GM12878 (cell line): ENCODE results near the gene PRMT5. TPM values are rescaled to one million over a fixed set of nuclear protein-coding genes. Genes with fewer than 3 reads are reported as not detected.

Source experiments
- ATAC-seq: fragments of 200-7000 bp; cut with Tn5 transposase; 3 replicates; pipeline ENCODE4 v1.9.1; 2020; ENCODE audit warnings: mild to moderate bottlenecking, moderate library complexity
- BruUV-seq: library from RNA; stranded (reverse); fragments of 400-500 nt; replicated peaks from 2 replicates; lab custom pipeline; 2021; lab: Mats Ljungman, UMichigan
- CTCF ChIA-PET: fragments of 300-600 bp; sonication (Branson Sonifier 250); formaldehyde crosslinking; extraction: SDS; loops from one replicate; lab custom pipeline; 2021; ENCODE audit warnings: inconsistent platforms; lab: Yijun Ruan, JAX
- POLR2A ChIA-PET: fragments of 350-600 bp; formaldehyde crosslinking; extraction: SDS; loops from one replicate; lab custom pipeline; 2021; ENCODE audit warnings: inconsistent platforms; lab: Charles Lee
- RAD21 ChIA-PET: fragments of 300-600 bp; sonication (Branson Sonifier 250); formaldehyde crosslinking; loops from one replicate; lab custom pipeline; 2023; ENCODE audit warnings: antibody characterized with exemption; ENCODE audit not compliant: unreplicated experiment; lab: Charles Lee
- SMC1A ChIA-PET: fragments of 300-600 bp; sonication (Branson Sonifier 250); formaldehyde crosslinking; loops from one replicate; lab custom pipeline; 2023; ENCODE audit not compliant: unreplicated experiment, uncharacterized antibody; lab: Charles Lee
- DNase-seq: peaks from one replicate; pipeline ENCODE4 v3.0.0-alpha.2; 2011; ENCODE audit warnings: low read depth, low spot score
- FAIRE-seq: peaks from 3 replicates; lab custom pipeline; 2011; peaks lifted over from hg19 to GRCh38; lab: Jason Lieb, UNC
- H2AFZ ChIP-seq: 2 replicates; pipeline ENCODE4 v1.6.0; 2011; ENCODE audit warnings: low read depth, low read length, control low read depth; ENCODE audit not compliant: control insufficient read depth
- H3K27ac ChIP-seq: 2 replicates; pipeline ENCODE4 v1.5.1; 2011; ENCODE audit warnings: control low read depth; ENCODE audit not compliant: control insufficient read depth, insufficient read depth
- H3K27me3 ChIP-seq, 2 experiments: replicated peaks in 1 of 2; 2 replicates each; pipeline versions ENCODE4 v1.6.0 to v1.6.1; 2011; ENCODE audit warnings: low read length in 1 of 2; ENCODE audit not compliant: control insufficient read depth in 2 of 2, insufficient read depth in 2 of 2
- H3K36me3 ChIP-seq, 2 experiments: 2 replicates each; pipeline ENCODE4 v1.5.1; 2011; ENCODE audit warnings: low read length in 1 of 2; ENCODE audit not compliant: control insufficient read depth in 2 of 2, insufficient read depth in 2 of 2
- H3K4me1 ChIP-seq: 2 replicates; pipeline ENCODE4 v1.6.1; 2011; ENCODE audit warnings: mild to moderate bottlenecking, low read length, moderate library complexity, mixed read lengths; ENCODE audit not compliant: control insufficient read depth, insufficient read depth
- H3K4me2 ChIP-seq: 2 replicates; pipeline ENCODE4 v1.6.0; 2011; ENCODE audit warnings: control low read depth; ENCODE audit not compliant: control insufficient read depth, insufficient read depth
- H3K4me3 ChIP-seq: fragments of 200-600 bp; sonication (generic); 2 replicates; pipeline ENCODE4 v1.5.1; 2016
- H3K79me2 ChIP-seq: 2 replicates; pipeline ENCODE4 v1.6.0; 2011; ENCODE audit warnings: low read length; ENCODE audit not compliant: control insufficient read depth, insufficient read depth
- H3K9ac ChIP-seq: 2 replicates; pipeline ENCODE4 v1.8.0; 2011; ENCODE audit warnings: low read length, control low read depth, mixed read lengths; ENCODE audit not compliant: control insufficient read depth, insufficient read depth
- H3K9me3 ChIP-seq: replicated peaks from 3 replicates; pipeline ENCODE4 v1.5.1; 2011; ENCODE audit warnings: mild to moderate bottlenecking, low read length; ENCODE audit not compliant: control insufficient read depth, insufficient read depth
- H4K20me1 ChIP-seq: 2 replicates; pipeline ENCODE4 v1.6.0; 2011; ENCODE audit not compliant: control insufficient read depth, insufficient read depth
- ASH2L ChIP-seq: fragments of 300-600, 200-600 bp; sonication (generic); IDR thresholded peaks from 2 replicates; pipeline ENCODE4 v1.6.1; 2017; ENCODE audit warnings: low read depth, mild to moderate bottlenecking, borderline replicate concordance
- ATF2 ChIP-seq: IDR thresholded peaks from 2 replicates; pipeline ENCODE4 v1.6.1; 2012; ENCODE audit warnings: low read length, inconsistent platforms
- ATF7 ChIP-seq: fragments of 450-650 bp; IDR thresholded peaks from 2 replicates; pipeline ENCODE4 v1.6.1; 2016; ENCODE audit warnings: low read depth, mild to moderate bottlenecking
- BCLAF1 ChIP-seq: fragments of 450-650 bp; IDR thresholded peaks from 2 replicates; pipeline ENCODE4 v1.6.1; 2017; ENCODE audit warnings: antibody characterized with exemption, mild to moderate bottlenecking, moderate library complexity
- BHLHE40 ChIP-seq, 2 experiments: fragments of 450-650 bp in 1 of 2; IDR thresholded peaks; 2 replicates each; pipeline ENCODE4 v1.6.1; 2011 to 2017; ENCODE audit warnings: low read depth in 2 of 2, borderline replicate concordance in 1 of 2, improper control_type of control experiment in 1 of 2, low read length in 1 of 2, mild to moderate bottlenecking in 1 of 2
- CBX3 ChIP-seq: fragments of 200-600 bp; sonication (generic); IDR thresholded peaks from 2 replicates; pipeline ENCODE4 v1.6.1; 2016; ENCODE audit warnings: low read depth, borderline replicate concordance
- JUND ChIP-seq: IDR thresholded peaks from 2 replicates; pipeline ENCODE4 v1.6.1; 2012; ENCODE audit warnings: low read depth, mild to moderate bottlenecking, low read length, improper control_type of control experiment, moderate library complexity
- MEF2B ChIP-seq: fragments of 450-650 bp; IDR thresholded peaks from 2 replicates; pipeline ENCODE4 v1.6.1; 2018; ENCODE audit warnings: mild to moderate bottlenecking, moderate library complexity; ENCODE audit not compliant: partially characterized antibody, poor library complexity, severe bottlenecking
- MYC ChIP-seq: IDR thresholded peaks from 2 replicates; pipeline ENCODE4 v1.6.1; 2011; ENCODE audit warnings: mild to moderate bottlenecking, low read length, moderate library complexity, inconsistent platforms; ENCODE audit not compliant: insufficient read depth, insufficient replicate concordance, insufficient read length, severe bottlenecking
- POLR2AphosphoS5 ChIP-seq: IDR thresholded peaks from 2 replicates; pipeline ENCODE4 v1.6.1; 2011; ENCODE audit warnings: mild to moderate bottlenecking, low read length, inconsistent platforms
- ZBTB11 ChIP-seq: fragments of 450-650 bp; formaldehyde crosslinking; IDR thresholded peaks from 2 replicates; pipeline ENCODE4 v1.5.0; 2022; ENCODE audit warnings: mild to moderate bottlenecking, missing genetic modification characterization
- ZNF24 ChIP-seq: fragments of 450-650 bp; IDR thresholded peaks from 2 replicates; pipeline ENCODE4 v1.6.1; 2017; ENCODE audit warnings: antibody characterized with exemption, mild to moderate bottlenecking
- WGBS: methylation state at CpG from one replicate; pipeline ENCODE4 v1.1.6; 2016; ENCODE audit warnings: low lambda C conversion rate; ENCODE audit not compliant: insufficient replicate concordance, insufficient coverage; ENCODE audit errors: missing lambda C conversion rate; 5-methylcytosine and 5-hydroxymethylcytosine counted together
- in situ Hi-C: fragments of 300-500 bp; cut with MboI; formaldehyde crosslinking; loops from 9 replicates; pipeline ENCODE4 v1.14.3; 2018; ENCODE audit warnings: mixed read lengths
- intact Hi-C: fragments of 100-400 bp; cut with micrococcal nuclease; formaldehyde crosslinking; loops from one replicate; pipeline ENCODE4 v1.14.2; 2022; ENCODE audit not compliant: unreplicated experiment
- polyA plus RNA-seq, 11 experiments: library from polyadenylated mRNA; depleted of rRNA in 4 of 11; unstranded in 6 of 11; stranded (reverse) in 5 of 11; fragments of >200 nt; fragmentation: Nextera tagmentation in 4 of 11; fragmentation: Illumina TruSeq in 1 of 11; extraction: Ambion mirVana in 4 of 11; extraction: Trizol in 1 of 11; gene quantifications; 1 replicate in 1 of 11; 2 replicates in 10 of 11; pipeline versions ENCODE4 v1.2.1 to v1.2.3, GENCODE V29; 2011 to 2016; ENCODE audit warnings: inconsistent platforms in 2 of 11, missing spikeins in 2 of 11, low read depth in 1 of 11
- total RNA-seq, 4 experiments: library from RNA; depleted of rRNA in 3 of 4; stranded (reverse); fragments of >200 nt in 3 of 4; fragmentation: Illumina TruSeq in 1 of 4; extraction: Trizol in 1 of 4; gene quantifications; 2 replicates each; pipeline versions ENCODE4 v1.2.1 to v1.2.3, GENCODE V29; 2013 to 2021

PRMT5 gene
- total and polyA plus RNA-seq, 10 of the 15 experiments (the other 5 are each of a cell fraction or from before 2014, with no cell fraction given) = 54.3 to 221 (median 111) TPM

GRCh38 chr14:22878271-22879246, 50.6 kb downstream of the PRMT5 start:
- Histone ChIP-seq H3K4me1 (peaks cover 2% of the 10 kb centered on the region; the same call in 1 of the 2 replicates), H2AFZ (no peak overlapping the region), H3K4me3 (no peak overlapping the region), H3K27ac (no peak overlapping the region), H4K20me1 (no peaks in the 10 kb centered on the region), H3K79me2 (peaks cover 3% of the 10 kb centered on the region), H3K4me2 (no peak overlapping the region), H3K9ac (no peak overlapping the region), H3K36me3 (peaks cover 22 to 30% of the 10 kb centered on the region in 2 experiments), H3K9me3 (no peaks in the 10 kb centered on the region), H3K27me3 (no peaks in the 10 kb centered on the region)
- 91% methylated on average over 8 of the region's 8 CpGs for whole genome bisulfite sequencing
- CTCF ChIA-PET = interaction anchor here (1.3 kb wide), 1 partner anchor 10 kb away, joined by 3 read pairs; no protein-coding TSS in a partner anchor
- intact Hi-C loops = no loop called here
- FAIRE-seq (no peak), ATAC-seq (no peak), DNase-seq (no peak)
- in situ Hi-C loops = no loop called here
- SMC1A ChIA-PET = no interaction called here
- BruUV-seq = no TSS peak
- RAD21 ChIA-PET = interaction anchor here (1.0 kb wide), 1 partner anchor 8 kb away, joined by 3 read pairs; no protein-coding TSS in a partner anchor
- POLR2A ChIA-PET = no interaction called here
- TF ChIP-seq BCLAF1 (no peak), POLR2AphosphoS5 (no peak), ATF2 (no peak), MYC (no peak), CBX3 (no peak), ATF7 (no peak), ZBTB11 (no peak), MEF2B (no peak), JUND (no peak), ASH2L (no peak), BHLHE40 (IDR thresholded peaks at IDR 0.05; ENCODE audit: borderline replicate concordance in 1 of 2, low read depth in 2 of 2, low read length in 1 of 2) (no peak), ZNF24 (no peak)
